SK-N-SH treated with all-trans-retinoic acid at 6 μM for 48 hours (cell line): ENCODE measurements around the gene CCDC196.
"Not testable (repeated sequence)": the region's sequence is repeated elsewhere in the genome, so short reads cannot be mapped to it uniquely, and the experiment has no call there.

Source experiments
- ATAC-seq: fragments of 200-7000 bp; cut with Tn5 transposase; 3 replicates; pipeline ENCODE4 v1.9.1; 2020; ENCODE audit warnings: mild to moderate bottlenecking, moderate library complexity
- ARNTL ChIP-seq: fragments of 450-650 bp; formaldehyde crosslinking; IDR thresholded peaks from 2 replicates; pipeline ENCODE4 v1.5.0; 2020; ENCODE audit warnings: low read depth, mild to moderate bottlenecking, moderate library complexity, borderline replicate concordance
- BACH2 ChIP-seq: fragments of 250-450 bp; sonication (Bioruptor Pico); IDR thresholded peaks from 2 replicates; pipeline ENCODE4 v1.9.0; 2021; ENCODE audit warnings: mild to moderate bottlenecking, borderline replicate concordance
- CREB5 ChIP-seq: fragments of 250-450 bp; sonication (Bioruptor Pico); IDR thresholded peaks from 2 replicates; pipeline ENCODE4 v1.5.1; 2020; ENCODE audit warnings: low read depth, mild to moderate bottlenecking, moderate library complexity
- CSDC2 ChIP-seq: fragments of 250-450 bp; sonication (Bioruptor Pico); IDR thresholded peaks from 2 replicates; pipeline ENCODE4 v1.5.0; 2020; ENCODE audit warnings: mild to moderate bottlenecking, moderate library complexity
- CSRNP3 ChIP-seq: fragments of 250-450 bp; sonication (Bioruptor Pico); IDR thresholded peaks from 2 replicates; pipeline ENCODE4 v1.5.1; 2021; ENCODE audit warnings: mild to moderate bottlenecking, moderate library complexity
- ESRRG ChIP-seq: fragments of 250-450 bp; sonication (Bioruptor Pico); IDR thresholded peaks from 2 replicates; pipeline ENCODE4 v1.6.1; 2021; ENCODE audit warnings: mild to moderate bottlenecking
- GLIS3 ChIP-seq: fragments of 250-450 bp; sonication (Bioruptor Pico); IDR thresholded peaks from 2 replicates; pipeline ENCODE4 v1.5.0; 2020; ENCODE audit warnings: mild to moderate bottlenecking, moderate library complexity
- ISL1 ChIP-seq: fragments of 250-450 bp; sonication (Bioruptor Pico); IDR thresholded peaks from 2 replicates; pipeline ENCODE4 v2.1.2; 2022; ENCODE audit warnings: mild to moderate bottlenecking, moderate library complexity
- OSR1 ChIP-seq: fragments of 250-450 bp; sonication (Bioruptor Pico); IDR thresholded peaks from 2 replicates; pipeline ENCODE4 v1.8.0; 2022; ENCODE audit warnings: moderate library complexity, mild to moderate bottlenecking, inconsistent platforms
- PATZ1 ChIP-seq: fragments of 250-450 bp; sonication (Bioruptor Pico); IDR thresholded peaks from 2 replicates; pipeline ENCODE4 v1.8.0; 2020; ENCODE audit warnings: mild to moderate bottlenecking, moderate library complexity, borderline replicate concordance
- POU6F1 ChIP-seq: fragments of 250-450 bp; sonication (Bioruptor Pico); IDR thresholded peaks from 2 replicates; pipeline ENCODE4 v1.8.0; 2021; ENCODE audit warnings: low read depth, mild to moderate bottlenecking, moderate library complexity, borderline replicate concordance
- PPARA ChIP-seq: fragments of 250-450 bp; sonication (Bioruptor Pico); IDR thresholded peaks from 2 replicates; pipeline ENCODE4 v1.5.0; 2020; ENCODE audit warnings: mild to moderate bottlenecking, borderline replicate concordance
- SNAI2 ChIP-seq: fragments of 250-450 bp; sonication (Bioruptor Pico); IDR thresholded peaks from 2 replicates; pipeline ENCODE4 v1.5.0; 2020; ENCODE audit warnings: mild to moderate bottlenecking, moderate library complexity
- TCF4 ChIP-seq: fragments of 250-450 bp; sonication (Bioruptor Pico); IDR thresholded peaks from 2 replicates; pipeline ENCODE4 v1.8.0; 2021; ENCODE audit warnings: mild to moderate bottlenecking, moderate library complexity, borderline replicate concordance
- TOX ChIP-seq: fragments of 250-450 bp; sonication (Bioruptor Pico); IDR thresholded peaks from 2 replicates; pipeline ENCODE4 v1.8.0; 2021; ENCODE audit warnings: mild to moderate bottlenecking, moderate library complexity, borderline replicate concordance
- TSHZ2 ChIP-seq: fragments of 250-450 bp; sonication (Bioruptor Pico); IDR thresholded peaks from 2 replicates; pipeline ENCODE4 v1.5.0; 2020; ENCODE audit warnings: mild to moderate bottlenecking, moderate library complexity
- ZC3H10 ChIP-seq: fragments of 250-450 bp; sonication (Bioruptor Pico); IDR thresholded peaks from 2 replicates; pipeline ENCODE4 v1.5.1; 2021; ENCODE audit warnings: mild to moderate bottlenecking, moderate library complexity
- ZFP3 ChIP-seq: fragments of 250-450 bp; sonication (Bioruptor Pico); IDR thresholded peaks from 2 replicates; pipeline ENCODE4 v1.5.0; 2020; ENCODE audit warnings: mild to moderate bottlenecking, moderate library complexity
- ZFP30 ChIP-seq: fragments of 450-650 bp; formaldehyde crosslinking; IDR thresholded peaks from 2 replicates; pipeline ENCODE4 v1.5.0; 2022; ENCODE audit warnings: mild to moderate bottlenecking, moderate library complexity
- ZNF565 ChIP-seq: fragments of 450-650 bp; formaldehyde crosslinking; conservative IDR thresholded peaks from 2 replicates; pipeline ENCODE4 v1.5.0; 2020; ENCODE audit warnings: low read depth, mild to moderate bottlenecking, moderate library complexity
- ZNF70 ChIP-seq: fragments of 450-650 bp; formaldehyde crosslinking; IDR thresholded peaks from 2 replicates; pipeline ENCODE4 v1.5.0; 2020; ENCODE audit warnings: mild to moderate bottlenecking, moderate library complexity
- ZNF8 ChIP-seq: fragments of 450-650 bp; formaldehyde crosslinking; IDR thresholded peaks from 2 replicates; pipeline ENCODE4 v1.5.0; 2020; ENCODE audit warnings: mild to moderate bottlenecking, moderate library complexity

The CCDC196 gene

GRCh38 chr14:66498311-66498710 is 12.1 kb downstream of the CCDC196 start:
- no peak for ATAC-seq
- TF ChIP-seq ARNTL (CRISPR knock-in tag) (no peak), SNAI2 (CRISPR knock-in tag) (no peak), PPARA (CRISPR knock-in tag) (no peak), BACH2 (CRISPR knock-in tag) (no peak), POU6F1 (CRISPR knock-in tag) (no peak), ZNF70 (no peak), ZFP30 (CRISPR knock-in tag) (no peak), CSRNP3 (no peak), ESRRG (CRISPR knock-in tag) (no peak), ZNF8 (CRISPR knock-in tag) (no peak), ISL1 (CRISPR knock-in tag) (no peak), ZNF565 (no peak), PATZ1 (no peak)

GRCh38 chr14:66501592-66501991 is 15.4 kb downstream of the CCDC196 start:
- TF ChIP-seq OSR1 (CRISPR knock-in tag) (no peak), CSRNP3 (no peak), TOX (no peak), PATZ1 (no peak), BACH2 (CRISPR knock-in tag) (no peak), ARNTL (CRISPR knock-in tag) (no peak), SNAI2 (CRISPR knock-in tag) (no peak), ZC3H10 (CRISPR knock-in tag) (no peak), TCF4 (CRISPR knock-in tag) (no peak), PPARA (CRISPR knock-in tag) (no peak), CSDC2 (CRISPR knock-in tag) (no peak), ZNF70 (no peak), ZFP3 (no peak), CREB5 (CRISPR knock-in tag) (no peak), ESRRG (CRISPR knock-in tag) (no peak), TSHZ2 (no peak), GLIS3 (no peak)
- no peak for ATAC-seq

- ATAC-seq = not testable (repeated sequence)
These were observed 16.7 kb downstream of the CCDC196 start for GRCh38 chr14:66502836-66503235.
